G401 (cell line): Measurements from ENCODE around the gene APOC3. TPM values are rescaled to one million over a fixed set of nuclear protein-coding genes. Genes with fewer than 3 reads are reported as not detected.

ENCODE experiments used
- DNase-seq: peaks from one replicate; pipeline ENCODE4 v3.0.0-alpha.2; 2015; ENCODE audit warnings: low spot score
- in situ Hi-C: cut with HindIII; loops from 2 replicates; pipeline ENCODE4 v1.10.0; 2016; ENCODE audit warnings: low sequenced_read_pairs, mixed read lengths
- total RNA-seq: library from RNA; depleted of rRNA; stranded (reverse); fragments of >200 nt; shearing (Covaris generic); gene quantifications from 2 replicates; pipeline ENCODE4 v1.2.3, GENCODE V29; 2014; rRNA removed

Gene APOC3
- not detected in 2 replicates for total RNA-seq

DNA sequence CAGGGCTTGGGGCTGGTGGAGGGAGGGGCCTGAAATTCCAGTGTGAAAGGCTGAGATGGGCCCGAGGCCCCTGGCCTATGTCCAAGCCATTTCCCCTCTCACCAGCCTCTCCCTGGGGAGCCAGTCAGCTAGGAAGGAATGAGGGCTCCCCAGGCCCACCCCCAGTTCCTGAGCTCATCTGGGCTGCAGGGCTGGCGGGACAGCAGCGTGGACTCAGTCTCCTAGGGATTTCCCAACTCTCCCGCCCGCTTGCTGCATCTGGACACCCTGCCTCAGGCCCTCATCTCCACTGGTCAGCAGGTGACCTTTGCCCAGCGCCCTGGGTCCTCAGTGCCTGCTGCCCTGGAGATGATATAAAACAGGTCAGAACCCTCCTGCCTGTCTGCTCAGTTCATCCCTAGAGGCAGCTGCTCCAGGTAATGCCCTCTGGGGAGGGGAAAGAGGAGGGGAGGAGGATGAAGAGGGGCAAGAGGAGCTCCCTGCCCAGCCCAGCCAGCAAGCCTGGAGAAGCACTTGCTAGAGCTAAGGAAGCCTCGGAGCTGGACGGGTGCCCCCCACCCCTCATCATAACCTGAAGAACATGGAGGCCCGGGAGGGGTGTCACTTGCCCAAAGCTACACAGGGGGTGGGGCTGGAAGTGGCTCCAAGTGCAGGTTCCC is at the start of gene APOC3:
TSS of gene APOC3 (plus strand) at position 383 of the 659 bp plus-strand sequence. CDS start 676 bp downstream, outside the sequence.
- no peak for DNase-seq
- in situ Hi-C loops, result no loop called here

- DNase-seq, result no peak
- in situ Hi-C loops, result no loop called here
These were observed 47.0 kb upstream of the APOC3 start for GRCh38 chr11:116782728-116783127.

DNA sequence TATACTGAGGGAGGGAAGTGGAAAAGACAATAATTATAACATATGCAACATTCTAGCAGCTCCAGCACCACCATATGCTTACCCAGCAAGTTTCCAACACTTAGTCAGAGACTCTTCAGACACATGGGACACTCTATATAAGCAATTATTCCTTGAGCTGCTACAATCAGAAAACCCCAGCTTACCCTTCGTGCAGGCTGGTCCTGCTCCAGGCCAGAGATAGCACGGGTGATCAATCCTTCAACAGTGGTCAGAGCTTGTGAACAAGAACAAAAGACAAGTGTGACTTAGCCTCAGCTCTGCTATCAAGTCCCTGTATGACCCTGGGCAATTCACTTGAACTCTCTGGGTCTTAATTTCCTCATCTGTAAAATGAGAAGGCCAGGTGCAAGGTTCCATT is 43.4 kb upstream of the APOC3 start:
- DNase-seq, result no peak
- in situ Hi-C loops, result no loop called here

DNA sequence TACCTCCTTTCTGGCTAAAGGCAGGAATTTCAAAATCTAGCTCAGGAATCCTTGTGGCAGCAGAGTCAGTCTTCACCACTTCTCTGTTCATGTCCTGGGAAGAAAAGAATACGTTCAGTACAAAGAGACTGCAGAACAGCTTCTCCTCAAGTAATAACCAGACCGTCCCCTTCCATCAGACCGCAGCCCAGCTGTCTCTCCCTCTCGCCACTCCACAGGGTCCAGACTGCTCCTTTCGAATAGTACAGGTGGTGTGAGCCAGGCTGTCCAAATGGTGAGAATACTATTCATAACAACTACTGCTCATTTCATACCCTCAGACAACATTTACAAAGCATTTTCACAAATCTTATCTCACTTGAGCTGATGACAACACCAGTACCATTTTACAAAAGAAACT is 42.7 kb upstream of the APOC3 start:
- no peak for DNase-seq
- in situ Hi-C loops, result no loop called here

DNA sequence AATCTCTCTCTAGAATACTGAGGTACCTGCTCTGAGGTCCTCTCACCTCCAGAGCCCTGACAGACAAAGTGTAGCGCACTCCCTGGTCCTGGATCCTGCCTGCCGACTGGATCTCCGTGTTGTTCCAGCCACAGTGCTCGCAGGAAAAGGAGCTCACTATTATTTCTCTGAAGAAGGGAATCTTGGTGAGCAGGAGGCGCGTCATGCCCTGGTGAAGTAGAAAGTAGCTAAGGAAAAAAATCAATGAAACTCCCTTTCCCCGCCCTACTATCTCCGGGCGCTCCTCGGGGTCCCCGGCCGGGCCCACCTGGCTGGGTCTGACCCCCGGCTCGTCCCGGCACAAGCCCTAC is 42.3 kb upstream of the APOC3 start:
- in situ Hi-C loops, result no loop called here
- DNase-seq, result peak; percentile 15

DNA sequence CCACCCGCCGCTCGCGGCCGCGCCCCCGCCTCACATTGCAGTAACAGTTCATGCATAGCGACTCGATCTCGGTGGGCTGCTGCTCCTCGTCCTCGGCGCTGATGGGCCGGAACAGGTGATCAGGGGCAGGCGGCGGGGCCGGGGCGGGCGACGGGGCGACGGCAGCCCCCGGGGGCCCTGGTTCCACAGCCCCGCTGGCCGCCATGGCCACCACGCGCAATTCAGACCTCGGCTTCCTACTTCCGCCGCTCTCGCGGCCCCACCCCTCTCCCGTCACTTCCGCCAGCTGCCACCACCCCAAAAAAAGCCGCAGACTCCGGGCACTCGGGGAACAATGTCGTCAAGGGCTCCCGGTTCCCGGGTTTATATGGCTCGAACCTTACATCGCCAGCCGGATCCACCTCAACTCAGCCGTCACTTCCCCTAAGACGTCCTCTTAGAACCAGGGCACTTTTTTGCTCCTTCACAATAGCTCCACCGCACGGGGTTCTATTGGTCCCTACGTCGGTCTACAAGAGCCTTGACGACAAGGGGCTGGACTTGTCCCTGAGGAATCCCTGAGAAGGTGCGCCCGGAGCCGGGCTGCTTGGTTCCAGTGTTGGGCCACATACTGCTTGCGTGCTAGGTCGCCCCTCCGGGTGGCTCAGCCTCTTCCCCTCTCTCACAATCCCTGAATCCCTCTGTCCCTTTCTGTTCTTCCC is 41.8 kb upstream of the APOC3 start, which contains the start of gene ZPR1:
TSS of gene ZPR1 (minus strand) at position 238 of the 701 bp plus-strand sequence. CDS start at position 205, 33 bp downstream.
- in situ Hi-C loops, result no loop called here
- peak; percentile 89 for DNase-seq

DNA sequence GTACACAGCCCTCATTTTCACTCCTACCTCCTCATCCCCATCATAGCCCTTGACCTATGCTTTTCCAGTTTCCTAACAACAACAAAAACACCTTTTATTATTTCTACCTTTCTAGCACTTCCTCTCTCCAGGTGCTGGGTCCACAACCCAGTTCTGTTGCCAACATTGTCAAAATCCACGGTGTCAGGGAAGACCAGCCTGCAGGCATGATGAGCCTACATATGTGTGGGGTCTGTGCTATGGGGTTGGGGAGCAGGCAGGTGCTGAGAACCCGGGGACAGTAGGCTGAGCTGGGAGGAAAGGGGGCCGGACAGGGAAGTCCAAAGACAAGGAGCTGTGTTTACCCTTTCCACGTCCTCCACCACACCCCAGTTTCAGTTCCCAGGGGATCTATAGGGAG is 41.2 kb upstream of the APOC3 start:
- in situ Hi-C loops, result no loop called here
- DNase-seq, result no peak

GRCh38 chr11:116788975-116789374 is 40.7 kb upstream of the APOC3 start:
- in situ Hi-C loops, result no loop called here
- DNase-seq, result no peak

GRCh38 chr11:116790167-116791001 is 39.3 kb upstream of the APOC3 start:
- in situ Hi-C loops, result no loop called here
- no peak for DNase-seq

DNA sequence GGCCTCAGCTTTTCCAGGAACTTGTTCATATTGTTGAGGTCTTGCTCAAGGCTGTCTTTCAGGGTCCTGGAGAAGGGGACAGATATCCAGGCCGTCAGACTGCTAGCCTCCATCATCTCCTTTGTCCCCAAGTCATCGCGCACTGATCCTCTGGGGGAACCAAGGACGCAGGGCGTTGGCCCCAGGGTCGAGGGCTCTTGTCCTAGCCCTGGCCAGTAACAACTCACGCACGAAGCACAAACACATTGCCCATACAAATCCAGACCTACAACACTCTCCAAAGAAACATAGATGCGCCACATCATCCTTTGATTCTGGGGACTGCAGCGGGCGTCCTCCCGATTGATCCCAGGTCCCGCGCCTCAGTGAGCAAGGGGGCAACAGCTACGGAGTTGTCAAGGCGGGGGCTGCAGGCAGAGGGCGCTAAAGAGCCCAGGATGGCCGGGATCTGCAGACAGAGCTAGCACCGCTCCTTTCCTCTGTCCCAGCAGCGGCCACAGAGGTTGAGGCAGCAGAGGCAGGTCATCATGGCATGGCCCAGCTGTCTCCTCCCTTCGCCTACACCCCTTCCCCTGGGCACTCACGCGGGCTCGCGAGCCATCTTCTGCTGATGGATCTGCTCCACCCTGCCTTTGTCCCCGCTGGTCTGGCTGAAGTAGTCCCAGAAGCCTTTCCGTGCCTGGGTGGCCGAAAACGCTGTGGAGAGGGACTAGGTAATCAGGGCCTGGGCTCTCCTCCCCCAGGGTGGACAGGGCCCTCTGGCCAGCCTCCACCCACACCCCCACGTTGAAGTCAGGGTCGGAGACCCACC is 38.5 kb upstream of the APOC3 start:
- DNase-seq, result peak; percentile 85
- in situ Hi-C loops, result no loop called here

DNA sequence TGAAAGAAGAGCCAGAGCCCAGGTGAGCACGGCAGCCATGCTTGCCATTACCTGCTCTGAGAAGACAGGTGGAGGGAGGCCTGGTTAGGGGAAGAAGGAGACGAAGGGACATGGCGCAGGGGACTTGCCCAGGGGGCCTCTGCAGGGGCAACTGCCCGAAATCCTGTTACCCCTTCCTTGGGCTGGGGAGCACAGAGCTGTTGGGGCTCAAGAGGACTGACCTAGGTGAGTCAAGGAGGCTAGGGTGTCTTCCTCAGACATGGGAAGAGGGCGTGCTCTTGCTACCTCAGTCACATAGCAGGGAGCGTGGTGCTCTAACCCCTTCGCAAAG is 37.9 kb upstream of the APOC3 start, which contains the start of gene APOA5:
TSS of gene APOA5 (minus strand) at position 67 of the 331 bp plus-strand sequence. CDS start at position 48, 19 bp downstream.
- DNase-seq, result no peak
- in situ Hi-C loops, result no loop called here

DNA sequence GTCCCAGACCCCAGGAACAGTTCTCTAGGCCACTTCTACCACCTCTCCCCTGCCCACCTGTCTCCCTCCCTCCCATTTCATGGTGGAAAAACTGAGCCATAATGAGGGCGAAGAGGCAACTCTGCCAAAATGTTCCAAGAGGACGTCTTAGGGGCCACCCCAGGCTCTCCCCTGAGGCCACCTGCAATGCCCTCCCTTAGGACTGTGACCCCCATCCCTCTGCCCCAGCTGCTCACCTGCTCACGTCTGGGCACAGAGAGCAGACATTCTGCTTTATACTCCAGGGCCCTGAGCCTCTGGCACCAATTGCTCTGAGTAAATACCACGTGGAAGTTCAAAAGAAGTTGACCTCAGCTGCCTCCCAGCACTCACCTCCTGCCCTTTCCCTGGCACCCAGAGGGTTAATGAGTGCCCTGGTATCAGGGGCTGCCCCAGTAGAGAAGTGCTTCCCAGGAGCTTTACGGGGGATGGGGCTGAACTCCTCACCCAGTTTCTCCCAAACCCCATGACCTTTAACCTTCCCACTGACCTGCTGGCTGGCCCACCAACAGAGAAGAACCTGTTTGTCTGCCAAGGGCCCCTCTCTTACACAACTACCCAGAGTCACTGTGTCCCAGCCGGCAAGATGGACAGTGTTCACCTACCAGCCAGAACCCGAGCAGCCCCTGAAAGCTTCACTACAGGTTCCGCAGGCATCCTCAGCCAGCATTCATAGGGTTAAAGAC is 37.4 kb upstream of the APOC3 start:
- in situ Hi-C loops, result no loop called here
- DNase-seq, result no peak

GRCh38 chr11:116792869-116793771 is 36.6 kb upstream of the APOC3 start:
- in situ Hi-C loops, result no loop called here
- DNase-seq, result no peak

DNA sequence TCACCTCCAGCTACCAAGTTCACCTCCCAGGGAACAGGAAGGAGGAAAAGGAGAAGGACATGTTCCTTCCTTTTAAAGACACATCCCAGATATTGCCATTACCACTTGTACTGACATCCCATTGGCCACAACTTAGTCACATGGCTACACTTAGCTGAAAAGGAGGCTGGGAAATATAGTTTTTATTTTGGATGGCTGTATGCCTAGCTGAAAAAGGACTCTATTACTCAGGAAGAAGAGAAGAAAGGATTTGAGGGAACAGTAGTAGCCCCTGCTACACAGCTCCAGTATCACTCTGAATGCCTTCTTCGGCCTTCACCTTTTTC is 36.0 kb upstream of the APOC3 start:
- in situ Hi-C loops, result no loop called here
- peak; percentile 28 for DNase-seq

- in situ Hi-C loops, result no loop called here
- DNase-seq, result no peak
These were observed 34.9 kb upstream of the APOC3 start for GRCh38 chr11:116794851-116795250.

GRCh38 chr11:116796548-116796947 is 33.2 kb upstream of the APOC3 start:
- in situ Hi-C loops, result no loop called here
- no peak for DNase-seq

- in situ Hi-C loops, result no loop called here
- no peak for DNase-seq
These were observed 31.9 kb upstream of the APOC3 start for GRCh38 chr11:116797816-116798215.

GRCh38 chr11:116798368-116798767 is 31.3 kb upstream of the APOC3 start:
- DNase-seq, result no peak

More at GRCh38 chr11:116798368-116798767, 31.3 kb upstream of the APOC3 start:
- in situ Hi-C loops, result no loop called here
